ENCODE data around the gene CDIP1.

CDIP1 gene

DNA sequence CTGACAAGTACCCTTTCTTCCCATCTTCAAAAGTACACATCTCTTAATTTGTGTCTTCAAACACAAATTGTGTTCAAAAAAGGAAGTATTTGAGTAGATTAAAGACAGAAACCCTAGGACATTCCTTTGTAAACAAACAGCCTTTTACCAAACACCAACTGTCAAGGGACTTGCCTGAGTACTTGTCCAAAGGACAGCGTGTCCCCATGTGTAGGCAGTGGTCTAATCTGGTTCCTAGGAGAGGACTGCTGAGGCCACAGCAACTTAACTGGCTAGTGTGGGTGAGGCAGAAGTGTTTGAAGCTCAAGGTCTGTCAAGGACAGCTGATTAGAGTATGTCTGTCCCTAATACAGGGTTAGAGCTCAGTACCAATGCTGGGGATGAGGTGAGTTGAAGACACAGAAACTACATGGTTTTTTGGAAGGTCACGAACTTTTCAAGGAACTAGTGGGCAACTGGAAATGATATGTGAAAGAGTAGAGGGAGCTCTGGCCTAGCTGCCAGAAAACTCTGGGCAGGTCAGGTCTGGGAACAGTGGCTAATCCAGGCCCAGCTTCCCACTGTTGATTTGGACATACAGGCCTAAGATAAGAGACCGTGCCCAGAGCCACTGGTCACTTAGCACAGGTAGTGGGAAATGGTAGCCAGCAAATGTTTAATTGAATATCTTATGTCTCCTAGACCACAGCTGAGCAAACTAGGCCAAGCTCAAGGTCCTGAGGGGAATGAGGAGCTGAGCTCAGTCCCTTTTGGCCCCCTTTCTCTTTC, 52.3 kb downstream of the CDIP1 start:
- no peaks in the 10 kb centered on the region for H3K27me3 ChIP-seq (ENCODE audit: insufficient read depth, insufficient read length)
- H3K9me3 ChIP-seq (ENCODE audit: insufficient read depth, low read length), result no peaks in the 10 kb centered on the region
- TF ChIP-seq ZNF274 (IDR thresholded peaks at IDR 0.05; ENCODE audit: low read depth, low read length) (no peak), YY1 (IDR thresholded peaks at IDR 0.05; ENCODE audit: insufficient read depth, insufficient read length) (no peak), SUZ12 (IDR thresholded peaks at IDR 0.05; ENCODE audit: extremely low read depth, insufficient read depth, insufficient read length) (no peak)
- no peak overlapping the region for H3K9ac ChIP-seq (ENCODE audit: insufficient read length, low read depth)
- peaks cover 2% of the 10 kb centered on the region for H3K4me1 ChIP-seq (ENCODE audit: insufficient read depth, insufficient read length)
- DNase-seq (ENCODE audit: low read depth, low spot score), result no peak
- peaks cover 32% of the 10 kb centered on the region for H3K36me3 ChIP-seq (ENCODE audit: insufficient read depth, insufficient read length, low read length)
- no peak overlapping the region for H3K4me3 ChIP-seq (ENCODE audit: insufficient read length, low read depth)

- no peak for TF ChIP-seq YY1 (IDR thresholded peaks at IDR 0.05; ENCODE audit: insufficient read depth, insufficient read length)
- no peak for TF ChIP-seq SUZ12 (IDR thresholded peaks at IDR 0.05; ENCODE audit: extremely low read depth, insufficient read depth, insufficient read length)
- TF ChIP-seq ZNF274 (IDR thresholded peaks at IDR 0.05; ENCODE audit: low read depth, low read length), result no peak
- H3K9me3 ChIP-seq (ENCODE audit: insufficient read depth, low read length), result no peaks in the 10 kb centered on the region
- H3K4me3 ChIP-seq (ENCODE audit: insufficient read length, low read depth), result no peak overlapping the region
- H3K4me1 ChIP-seq (ENCODE audit: insufficient read depth, insufficient read length), result peaks cover 2% of the 10 kb centered on the region
- peaks cover 35% of the 10 kb centered on the region for H3K36me3 ChIP-seq (ENCODE audit: insufficient read depth, insufficient read length, low read length)
- no peaks in the 10 kb centered on the region for H3K27me3 ChIP-seq (ENCODE audit: insufficient read depth, insufficient read length)
- H3K9ac ChIP-seq (ENCODE audit: insufficient read length, low read depth), result no peak overlapping the region
- DNase-seq (ENCODE audit: low read depth, low spot score), result no peak
These were observed 56.6 kb downstream of the CDIP1 start for GRCh38 chr16:4481963-4482362.

GRCh38 chr16:4481526-4481925, 57.0 kb downstream of the CDIP1 start:
- TF ChIP-seq ZNF274 (IDR thresholded peaks at IDR 0.05; ENCODE audit: low read depth, low read length), result no peak
- TF ChIP-seq YY1 (IDR thresholded peaks at IDR 0.05; ENCODE audit: insufficient read depth, insufficient read length), result no peak
- no peak for TF ChIP-seq SUZ12 (IDR thresholded peaks at IDR 0.05; ENCODE audit: extremely low read depth, insufficient read depth, insufficient read length)
- Histone ChIP-seq H3K9ac (ENCODE audit: insufficient read length, low read depth) (no peak overlapping the region), H3K4me3 (ENCODE audit: insufficient read length, low read depth) (no peak overlapping the region), H3K9me3 (ENCODE audit: insufficient read depth, low read length) (no peaks in the 10 kb centered on the region), H3K36me3 (ENCODE audit: insufficient read depth, insufficient read length, low read length) (peaks cover 31% of the 10 kb centered on the region), H3K27me3 (ENCODE audit: insufficient read depth, insufficient read length) (no peaks in the 10 kb centered on the region), H3K4me1 (ENCODE audit: insufficient read depth, insufficient read length) (peaks cover 2% of the 10 kb centered on the region)
- DNase-seq (ENCODE audit: low read depth, low spot score), result no peak

- no peak for TF ChIP-seq YY1 (IDR thresholded peaks at IDR 0.05; ENCODE audit: insufficient read depth, insufficient read length)
- no peak for TF ChIP-seq SUZ12 (IDR thresholded peaks at IDR 0.05; ENCODE audit: extremely low read depth, insufficient read depth, insufficient read length)
- no peak for TF ChIP-seq ZNF274 (IDR thresholded peaks at IDR 0.05; ENCODE audit: low read depth, low read length)
- no peak for DNase-seq (ENCODE audit: low read depth, low spot score)
- H3K9ac ChIP-seq (ENCODE audit: insufficient read length, low read depth), result no peak overlapping the region
- H3K4me3 ChIP-seq (ENCODE audit: insufficient read length, low read depth), result no peak overlapping the region
- H3K27me3 ChIP-seq (ENCODE audit: insufficient read depth, insufficient read length), result no peaks in the 10 kb centered on the region
- peaks cover 11% of the 10 kb centered on the region for H3K36me3 ChIP-seq (ENCODE audit: insufficient read depth, insufficient read length, low read length)
- peaks cover 10% of the 10 kb centered on the region; the same call in 1 of the 2 replicates for H3K9me3 ChIP-seq (ENCODE audit: insufficient read depth, low read length)
- H3K4me1 ChIP-seq (ENCODE audit: insufficient read depth, insufficient read length), result peaks cover 2% of the 10 kb centered on the region
These were observed 60.6 kb downstream of the CDIP1 start for GRCh38 chr16:4477966-4478365.

DNA sequence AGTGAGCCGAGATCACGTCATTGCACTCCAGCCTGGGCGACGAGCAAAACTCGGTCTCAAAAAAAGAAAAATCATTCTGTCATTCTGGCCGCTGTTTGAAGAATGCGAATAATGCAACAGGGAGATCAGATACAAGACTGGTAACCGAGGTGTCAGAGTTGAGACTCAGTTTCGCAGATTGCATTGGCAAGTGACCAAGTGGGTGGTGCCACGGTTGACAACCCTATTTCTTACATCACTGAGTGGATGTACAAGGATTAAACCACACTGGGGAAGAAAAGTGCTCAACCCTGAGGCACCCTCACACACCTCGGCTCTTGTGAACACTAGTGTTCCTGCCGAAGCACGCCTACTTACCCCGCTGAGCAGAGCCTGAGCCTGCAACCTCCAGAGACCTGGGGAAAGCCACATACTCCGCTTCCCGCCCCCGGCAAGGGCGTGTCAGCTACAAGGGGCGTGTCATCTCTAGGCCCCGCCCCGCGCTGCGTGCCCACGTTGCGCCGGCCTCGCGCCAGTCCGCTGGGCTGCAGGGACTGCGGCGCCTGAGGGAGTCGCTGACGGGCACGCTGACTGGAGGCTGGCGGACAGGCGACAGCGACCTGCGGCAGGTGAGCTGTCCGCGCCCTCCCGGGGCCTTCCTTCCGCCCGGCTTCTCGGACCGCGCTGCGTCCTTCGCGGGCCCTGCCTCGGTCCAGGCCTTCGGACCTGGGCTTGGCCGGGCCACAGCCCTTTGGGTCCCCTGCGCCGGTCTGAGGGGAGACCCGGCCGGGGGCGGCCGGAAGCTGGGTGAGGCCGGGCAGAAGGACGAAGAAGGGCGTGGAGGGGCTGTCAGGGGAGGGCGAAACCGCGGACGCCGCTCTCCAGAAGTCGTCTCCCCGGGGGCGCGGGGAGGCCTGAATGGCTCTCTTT, 62.4 kb downstream of the CDIP1 start, which contains the start of gene HMOX2:
TSS of gene HMOX2 (plus strand) at position 519 of the 909 bp plus-strand sequence. CDS start 29,127 bp downstream, outside the sequence.
- peaks cover 10% of the 10 kb centered on the region; the same call in 1 of the 2 replicates for H3K9me3 ChIP-seq (ENCODE audit: insufficient read depth, low read length)
- no peak for TF ChIP-seq YY1 (IDR thresholded peaks at IDR 0.05; ENCODE audit: insufficient read depth, insufficient read length)
- no peak for TF ChIP-seq ZNF274 (IDR thresholded peaks at IDR 0.05; ENCODE audit: low read depth, low read length)
- no peak for TF ChIP-seq SUZ12 (IDR thresholded peaks at IDR 0.05; ENCODE audit: extremely low read depth, insufficient read depth, insufficient read length)
- H3K4me1 ChIP-seq (ENCODE audit: insufficient read depth, insufficient read length), result no peaks in the 10 kb centered on the region

DNA sequence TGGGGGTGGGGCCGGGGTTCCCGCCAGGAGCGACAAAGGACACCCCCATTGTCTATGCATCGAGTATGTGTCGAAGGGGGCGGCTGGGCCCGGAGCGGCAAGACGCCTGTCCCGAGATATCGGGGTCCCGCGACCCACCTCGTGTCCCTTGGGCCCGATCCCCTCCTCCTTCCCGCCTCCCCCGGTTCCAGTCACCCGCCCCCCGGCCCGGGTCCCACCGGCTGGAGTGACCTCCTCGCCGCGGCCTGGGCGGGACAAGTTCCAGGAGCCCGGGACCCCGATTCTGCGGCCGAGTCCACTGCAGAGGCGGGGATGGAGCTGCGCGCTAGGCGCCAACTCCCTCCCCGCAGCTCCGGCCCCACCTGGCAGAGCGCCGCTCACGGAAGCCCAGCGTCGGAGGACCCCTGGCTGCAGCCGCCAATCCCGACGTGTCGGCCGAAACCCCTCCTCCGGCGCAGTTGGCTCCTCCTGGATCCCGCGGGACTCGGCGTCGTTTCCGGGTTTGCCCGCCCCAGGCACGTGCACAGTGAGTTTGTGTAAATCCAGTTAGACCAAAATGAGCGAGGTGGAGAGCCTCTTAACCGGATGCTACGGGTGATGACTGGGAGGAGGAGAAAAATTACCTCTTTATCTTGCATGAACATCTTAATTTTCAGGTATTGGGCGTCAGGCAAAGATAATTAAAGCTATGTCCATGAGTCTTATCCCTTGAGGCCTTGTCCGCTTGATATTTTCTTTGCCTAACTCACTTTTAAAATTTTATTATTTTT, 64.2 kb downstream of the CDIP1 start, which contains the start of gene NMRAL1:
TSS of gene NMRAL1 (minus strand) at position 434 of the 770 bp plus-strand sequence. CDS start 493 bp downstream, outside the sequence.
- peaks cover 10% of the 10 kb centered on the region; the same call in 1 of the 2 replicates for H3K9me3 ChIP-seq (ENCODE audit: insufficient read depth, low read length)
- H3K4me3 ChIP-seq (ENCODE audit: insufficient read length, low read depth), result peak within 1 kb of the TSS; percentile 71
- H3K36me3 ChIP-seq (ENCODE audit: insufficient read depth, insufficient read length, low read length), result peaks cover 15% of the 10 kb centered on the region
- H3K9ac ChIP-seq (ENCODE audit: insufficient read length, low read depth), result peak within 1 kb of the TSS; percentile 83
- TF ChIP-seq ZNF274 (IDR thresholded peaks at IDR 0.05; ENCODE audit: low read depth, low read length) (no peak), YY1 (IDR thresholded peaks at IDR 0.05; ENCODE audit: insufficient read depth, insufficient read length) (no peak), SUZ12 (IDR thresholded peaks at IDR 0.05; ENCODE audit: extremely low read depth, insufficient read depth, insufficient read length) (no peak)
- no peaks in the 10 kb centered on the region for H3K27me3 ChIP-seq (ENCODE audit: insufficient read depth, insufficient read length)
- peak; percentile 92 for DNase-seq (ENCODE audit: low read depth, low spot score)
- H3K4me1 ChIP-seq (ENCODE audit: insufficient read depth, insufficient read length), result no peaks in the 10 kb centered on the region

More for the DNA sequence above, 62.4 kb downstream of the CDIP1 start, which contains the start of gene HMOX2:
- H3K9ac ChIP-seq (ENCODE audit: insufficient read length, low read depth), result peak within 1 kb of the TSS; percentile 89
- peak; percentile 94 for DNase-seq (ENCODE audit: low read depth, low spot score)
- H3K4me3 ChIP-seq (ENCODE audit: insufficient read length, low read depth), result peak within 1 kb of the TSS; percentile 84
- no peaks in the 10 kb centered on the region for H3K27me3 ChIP-seq (ENCODE audit: insufficient read depth, insufficient read length)
- H3K36me3 ChIP-seq (ENCODE audit: insufficient read depth, insufficient read length, low read length), result peaks cover 14% of the 10 kb centered on the region
